K562 (cell line): ENCODE measurements around the gene ATG7. TPM values are rescaled to one million over a fixed set of nuclear protein-coding genes. Genes with fewer than 3 reads are reported as not detected.

Experiments used
- ATAC-seq: fragments of 200-7000 bp; cut with Tn5 transposase; 3 replicates; pipeline ENCODE4 v1.9.1; 2020; ENCODE audit warnings: moderate library complexity
- BruUV-seq: library from RNA; stranded (reverse); fragments of 400-500 nt; replicated peaks from 2 replicates; lab custom pipeline; 2021; lab: Mats Ljungman, UMichigan
- CTCF ChIA-PET: fragments of 300-600 bp; formaldehyde crosslinking; extraction: SDS; loops from one replicate; lab custom pipeline; 2021; ENCODE audit warnings: low intra/inter-chr PET ratio; lab: Yijun Ruan, JAX
- POLR2A ChIA-PET: fragments of 300-600, 350-650 bp; sonication (Branson Sonifier 250); formaldehyde crosslinking; extraction: SDS; loops from one replicate; lab custom pipeline; 2021; ENCODE audit warnings: antibody characterized with exemption, inconsistent platforms; lab: Yijun Ruan, JAX
- DNase-seq, 4 experiments: peaks; one replicate each; pipeline versions ENCODE4 v3.0.0 to v3.0.0-alpha.2; 2011 to 2018; ENCODE audit warnings: low spot score in 3 of 4, mixed read lengths in 3 of 4; ENCODE audit errors: extremely low read depth in 1 of 4
- FAIRE-seq: peaks from 2 replicates; lab custom pipeline; 2011; peaks lifted over from hg19 to GRCh38; lab: Jason Lieb, UNC
- H2AFZ ChIP-seq: 2 replicates; pipeline ENCODE4 v1.6.0; 2011; ENCODE audit warnings: low read depth, low read length, control low read depth, inconsistent platforms
- H3K27ac ChIP-seq: fragments of 200-600 bp; 3 replicates; pipeline ENCODE4 v1.8.0; 2011; ENCODE audit warnings: low read depth, mild to moderate bottlenecking, control low read depth, inconsistent platforms, low read length, moderate library complexity, mixed read lengths; ENCODE audit errors: extremely low read depth
- H3K27me3 ChIP-seq, 2 experiments: fragments of 300-600 bp in 1 of 2; 2 replicates in 1 of 2; 3 replicates in 1 of 2; pipeline versions ENCODE4 v1.6.0 to v1.8.0; 2011; ENCODE audit warnings: inconsistent platforms in 2 of 2, low read length in 2 of 2, mild to moderate bottlenecking in 1 of 2, mixed read lengths in 1 of 2, moderate library complexity in 1 of 2; ENCODE audit not compliant: control insufficient read depth in 2 of 2, insufficient read depth in 2 of 2
- H3K36me3 ChIP-seq: fragments of 300-600 bp; 3 replicates; pipeline ENCODE4 v1.8.0; 2011; ENCODE audit warnings: mild to moderate bottlenecking, low read length, inconsistent platforms; ENCODE audit not compliant: control insufficient read depth, insufficient read depth
- H3K4me1 ChIP-seq, 2 experiments: fragments of 200-600 bp in 1 of 2; replicated peaks in 1 of 2; 2 replicates in 1 of 2; 3 replicates in 1 of 2; pipeline versions ENCODE4 v1.5.1 to v1.8.0; 2011; ENCODE audit warnings: inconsistent platforms in 2 of 2, low read length in 2 of 2, mild to moderate bottlenecking in 1 of 2, mixed read lengths in 1 of 2, moderate library complexity in 1 of 2; ENCODE audit not compliant: control insufficient read depth in 2 of 2, insufficient read depth in 2 of 2
- H3K4me2 ChIP-seq: 2 replicates; pipeline ENCODE4 v1.6.1; 2011; ENCODE audit warnings: low read length, control low read depth, inconsistent platforms, mixed read lengths; ENCODE audit not compliant: insufficient read depth
- H3K4me3 ChIP-seq: fragments of 200-600 bp; sonication (generic), shearing (Covaris generic); 2 replicates; pipeline ENCODE4 v1.5.1; 2016; ENCODE audit warnings: control low read depth, inconsistent platforms
- H3K79me2 ChIP-seq: fragments of 200-600 bp; 3 replicates; pipeline ENCODE4 v1.8.0; 2011; ENCODE audit warnings: low read length, inconsistent platforms; ENCODE audit not compliant: control insufficient read depth, insufficient read depth
- H3K9ac ChIP-seq, 2 experiments: 2 replicates each; pipeline versions ENCODE4 v1.6.0 to v1.6.1; 2011; ENCODE audit warnings: low read depth in 2 of 2, low read length in 2 of 2, control low read depth in 1 of 2, inconsistent platforms in 1 of 2, mild to moderate bottlenecking in 1 of 2, mixed read lengths in 1 of 2; ENCODE audit not compliant: insufficient read depth in 1 of 2
- H3K9me1 ChIP-seq: one replicate; pipeline ENCODE4 v1.6.0; 2011; ENCODE audit warnings: inconsistent platforms, mild to moderate bottlenecking, low read length, moderate library complexity; ENCODE audit not compliant: control insufficient read depth, insufficient read depth
- H3K9me3 ChIP-seq: replicated peaks from 2 replicates; pipeline ENCODE4 v1.5.1; 2011; ENCODE audit warnings: low read depth, low read length, inconsistent platforms; ENCODE audit not compliant: control insufficient read depth, insufficient read depth
- H4K20me1 ChIP-seq: replicated peaks from 2 replicates; pipeline ENCODE4 v1.6.1; 2011; ENCODE audit warnings: low read length, inconsistent platforms, mixed read lengths; ENCODE audit not compliant: control insufficient read depth, insufficient read depth
- ATF3 ChIP-seq, 2 experiments: fragments of 450-650 bp in 1 of 2; sonication (generic) in 1 of 2; formaldehyde crosslinking in 1 of 2; IDR thresholded peaks in 1 of 2; conservative IDR thresholded peaks in 1 of 2; 2 replicates each; pipeline versions ENCODE4 v1.6.1 to v1.8.1; 2016 to 2023; ENCODE audit warnings: mild to moderate bottlenecking in 2 of 2, moderate library complexity in 2 of 2, inconsistent platforms in 1 of 2, missing genetic modification reagents in 1 of 2
- CEBPZ ChIP-seq: fragments of 150-350 bp; IDR thresholded peaks from 2 replicates; pipeline ENCODE4 v1.6.1; 2014; ENCODE audit warnings: low read depth, mild to moderate bottlenecking, low read length, borderline replicate concordance
- CHD2 ChIP-seq: IDR thresholded peaks from 2 replicates; pipeline ENCODE4 v1.6.1; 2011; ENCODE audit warnings: low read depth, low read length
- ESRRB ChIP-seq: fragments of 250-450 bp; sonication (Bioruptor Pico); IDR thresholded peaks from 2 replicates; pipeline ENCODE4 v1.5.0; 2020; ENCODE audit warnings: mild to moderate bottlenecking, moderate library complexity, borderline replicate concordance
- GATAD2B ChIP-seq: fragments of 450-650 bp; IDR thresholded peaks from 2 replicates; pipeline ENCODE4 v1.6.1; 2017; ENCODE audit warnings: mild to moderate bottlenecking, borderline replicate concordance
- HOXB6 ChIP-seq: fragments of 250-450 bp; sonication (Bioruptor Pico); IDR thresholded peaks from 2 replicates; pipeline ENCODE4 v1.5.1; 2022; ENCODE audit warnings: mild to moderate bottlenecking, borderline replicate concordance
- MEIS2 ChIP-seq: fragments of 450-650 bp; IDR thresholded peaks from 2 replicates; pipeline ENCODE4 v1.6.1; 2014; ENCODE audit warnings: mild to moderate bottlenecking; ENCODE audit not compliant: partially characterized antibody
- NFIX ChIP-seq: fragments of 250-450 bp; sonication (Bioruptor Pico); IDR thresholded peaks from 2 replicates; pipeline ENCODE4 v1.4.0; 2020; ENCODE audit warnings: low read depth, mild to moderate bottlenecking, moderate library complexity
- PCBP1 ChIP-seq: fragments of 200-400 bp; formaldehyde crosslinking; IDR thresholded peaks from 2 replicates; pipeline ENCODE4 v1.6.1; 2018; ENCODE audit warnings: mild to moderate bottlenecking, low read depth, low read length; ENCODE audit not compliant: poor library complexity, severe bottlenecking
- PCBP2 ChIP-seq: fragments of 200-400 bp; formaldehyde crosslinking; IDR thresholded peaks from 2 replicates; pipeline ENCODE4 v1.6.1; 2018; ENCODE audit warnings: low read length, low read depth, mild to moderate bottlenecking, moderate library complexity; ENCODE audit not compliant: poor library complexity, severe bottlenecking
- POLR3G ChIP-seq: IDR thresholded peaks from 2 replicates; pipeline ENCODE4 v1.6.1; 2011; ENCODE audit not compliant: insufficient read length, insufficient replicate concordance; ENCODE audit errors: extremely low read depth
- PTTG1 ChIP-seq: fragments of 450-650 bp; IDR thresholded peaks from 2 replicates; pipeline ENCODE4 v1.6.1; 2016; ENCODE audit warnings: low read depth, mild to moderate bottlenecking, missing genetic modification characterization, missing compliant biosample characterization
- RAD21 ChIP-seq, 2 experiments: fragments of 250-450 bp in 1 of 2; fragments of 450-650 bp in 1 of 2; sonication (Bioruptor Pico) in 1 of 2; formaldehyde crosslinking in 1 of 2; IDR thresholded peaks in 1 of 2; conservative IDR thresholded peaks in 1 of 2; 2 replicates each; pipeline versions ENCODE4 v1.4.0 to v1.8.0; 2020 to 2022; ENCODE audit warnings: mild to moderate bottlenecking in 2 of 2, moderate library complexity in 1 of 2
- STAT5A ChIP-seq: IDR thresholded peaks from 2 replicates; pipeline ENCODE4 v1.6.1; 2012; ENCODE audit warnings: low read length, inconsistent platforms, borderline replicate concordance
- TRIM24 ChIP-seq, 2 experiments: fragments of 450-650 bp; IDR thresholded peaks; 2 replicates each; pipeline ENCODE4 v1.6.1; 2016
- XRCC4 ChIP-seq: IDR thresholded peaks from one replicate; pipeline ENCODE4 v1.6.1; 2011; ENCODE audit not compliant: insufficient read depth, insufficient read length; ENCODE audit errors: extremely low read depth
- ZNF146 ChIP-seq: IDR thresholded peaks from one replicate; pipeline ENCODE4 v1.6.1; 2018; ENCODE audit warnings: missing compliant biosample characterization; ENCODE audit not compliant: unreplicated experiment
- ZNF57 ChIP-seq: fragments of 450-650 bp; formaldehyde crosslinking; IDR thresholded peaks from 2 replicates; pipeline ENCODE4 v1.4.0; 2020; ENCODE audit warnings: mild to moderate bottlenecking, moderate library complexity
- WGBS: fragments of 100-300 bp; shearing (Covaris generic); methylation state at CpG from one replicate; pipeline ENCODE4 v1.1.6; 2016; ENCODE audit warnings: low coverage, mixed read lengths; ENCODE audit not compliant: insufficient coverage; ENCODE audit errors: missing lambda C conversion rate; 5-methylcytosine and 5-hydroxymethylcytosine counted together
- in situ Hi-C: fragments of 300-500 bp; cut with MboI; formaldehyde crosslinking; loops from 4 replicates; pipeline ENCODE4 v1.15.0; 2018; ENCODE audit warnings: inconsistent platforms, mixed read lengths
- intact Hi-C: fragments of 100-400 bp; cut with micrococcal nuclease; formaldehyde crosslinking; loops from 2 replicates; pipeline ENCODE4 v1.14.2; 2022
- polyA plus RNA-seq, 8 experiments: library from polyadenylated mRNA; depleted of rRNA in 4 of 8; stranded (reverse) in 5 of 8; unstranded in 3 of 8; fragments of >200 nt; fragmentation: Nextera tagmentation in 2 of 8; fragmentation: Illumina TruSeq in 1 of 8; extraction: Ambion mirVana in 2 of 8; extraction: Trizol in 1 of 8; gene quantifications; 2 replicates each; pipeline versions ENCODE4 v1.2.1 to v1.2.3, GENCODE V29; 2011 to 2014; ENCODE audit warnings: inconsistent platforms in 1 of 8, missing spikeins in 1 of 8
- total RNA-seq, 7 experiments: library from RNA; depleted of rRNA in 6 of 7; stranded (reverse); fragments of >200 nt in 6 of 7; fragmentation: Illumina TruSeq in 2 of 7; extraction: Trizol in 2 of 7; gene quantifications; 2 replicates each; pipeline versions ENCODE4 v1.2.1 to v1.2.3, GENCODE V29; 2011 to 2021; ENCODE audit warnings: low replicate concordance in 1 of 7

ATG7 gene
- total and polyA plus RNA-seq, 9 of the 15 experiments (the other 6 are each of a cell fraction or from before 2014, with no cell fraction given): 18.3 to 45.3 (median 33.6) TPM

- TF ChIP-seq MEIS2 (no peak), CEBPZ (no peak), GATAD2B (no peak), ESRRB (no peak), ZNF146 (CRISPR knock-in tag) (no peak), POLR3G (no peak), CHD2 (no peak)
Measured at GRCh38 chr3:11230125-11230524, 42.1 kb upstream of the ATG7 start (continued).

GRCh38 chr3:11230832-11231231, 41.4 kb upstream of the ATG7 start:
- no peak for ATAC-seq
- CTCF ChIA-PET: no interaction called here
- BruUV-seq: no TSS peak
- TF ChIP-seq TRIM24 (IDR thresholded peaks at IDR 0.05): no peak
- TF ChIP-seq STAT5A: no peak
- TF ChIP-seq PTTG1: no peak
- no peak for TF ChIP-seq XRCC4
- no peak for TF ChIP-seq HOXB6 (CRISPR knock-in tag)
- TF ChIP-seq NFIX: no peak
- no peak for TF ChIP-seq PCBP1
- no peak for TF ChIP-seq ZNF57 (CRISPR knock-in tag)
- no peak for TF ChIP-seq RAD21 (CRISPR knock-in tag; conservative IDR thresholded peaks at IDR 0.05 in 1 of 2, IDR thresholded peaks at IDR 0.05 in 1 of 2)
- no peak for TF ChIP-seq GATAD2B
- no peak for TF ChIP-seq PCBP2
- TF ChIP-seq ATF3 (IDR thresholded peaks at IDR 0.05): no peak
- no peak for TF ChIP-seq ATF3 (CRISPR knock-in tag; conservative IDR thresholded peaks at IDR 0.05)

More at GRCh38 chr3:11230832-11231231, 41.4 kb upstream of the ATG7 start:
- Histone ChIP-seq H3K9ac (no peak overlapping the region), H3K4me2 (no peak overlapping the region), H3K9me3 (no peaks in the 10 kb centered on the region; the same call in 1 of the 2 replicates), H2AFZ (no peak overlapping the region), H3K9me1 (no peaks in the 10 kb centered on the region), H4K20me1 (no peaks in the 10 kb centered on the region), H3K27me3 (peaks cover 13 to 21% of the 10 kb centered on the region in 2 experiments), H3K79me2 (no peaks in the 10 kb centered on the region), H3K4me1 (peaks cover 0 to 2% of the 10 kb centered on the region in 2 experiments; a peak in 1 of 5 replicates), H3K36me3 (no peaks in the 10 kb centered on the region), H3K27ac (no peak overlapping the region), H3K4me3 (no peak overlapping the region)
- POLR2A ChIA-PET: no interaction called here
- WGBS: 4% methylated on average over 3 of the region's 3 CpGs
- no peak for FAIRE-seq
- in situ Hi-C loops: loop anchor here (5.0 kb wide), 1 partner anchor 106 kb away; no protein-coding TSS in a partner anchor
- intact Hi-C loops: no loop called here
- no peak for DNase-seq
